ENCODE data around the gene PROB1. TPM values are rescaled to one million over a fixed set of nuclear protein-coding genes. Genes with fewer than 3 reads are reported as not detected.

The PROB1 gene
- polyA plus RNA-seq, 1 donor from 2014 or later: 0.74 TPM

- H3K36me3 ChIP-seq (ENCODE audit: insufficient read depth, low read length): no peaks in the 10 kb centered on the region
- H3K4me3 ChIP-seq (ENCODE audit: low read length): no peak overlapping the region
- no peak for TF ChIP-seq REST (IDR thresholded peaks at IDR 0.05; ENCODE audit: borderline replicate concordance)
- TF ChIP-seq EP300 (conservative IDR thresholded peaks at IDR 0.05; ENCODE audit: poor library complexity, severe bottlenecking): no peak
- no peak for TF ChIP-seq EZH2 (IDR thresholded peaks at IDR 0.05; ENCODE audit: borderline replicate concordance, insufficient read depth, low read length, poor library complexity, severe bottlenecking)
- no peak for TF ChIP-seq TAF1 (IDR thresholded peaks at IDR 0.05; ENCODE audit: low read depth)
- no peak for TF ChIP-seq MXI1 (conservative IDR thresholded peaks at IDR 0.05; ENCODE audit: poor library complexity, severe bottlenecking)
- TF ChIP-seq SMC3 (conservative IDR thresholded peaks at IDR 0.05; ENCODE audit: poor library complexity): no peak
- TF ChIP-seq CTCF (IDR thresholded peaks at IDR 0.05; ENCODE audit: poor library complexity, severe bottlenecking): no peak
- no peak for TF ChIP-seq POLR2AphosphoS5 (IDR thresholded peaks at IDR 0.05)
- no peak for TF ChIP-seq RAD21 (conservative IDR thresholded peaks at IDR 0.05)
- H3K27me3 ChIP-seq (ENCODE audit: insufficient read depth, low read depth, low read length): no peaks in the 10 kb centered on the region
- no peaks in the 10 kb centered on the region for H3F3A ChIP-seq (ENCODE audit: insufficient read depth, low read length, poor library complexity, severe bottlenecking)
- no peak overlapping the region for H3K27ac ChIP-seq (ENCODE audit: low read length)
- H3K9me2 ChIP-seq (ENCODE audit: insufficient read depth, low read length): no peaks in the 10 kb centered on the region
- H2AFZ ChIP-seq (ENCODE audit: low read depth, low read length): no peak overlapping the region
- H4K20me1 ChIP-seq (ENCODE audit: insufficient read depth): no peaks in the 10 kb centered on the region
- no peaks in the 10 kb centered on the region for H3K9me3 ChIP-seq (ENCODE audit: low read length)
- H3K4me2 ChIP-seq (ENCODE audit: low read length): no peak overlapping the region
- no peak overlapping the region for H3K9ac ChIP-seq (ENCODE audit: low read length)
- H3K79me2 ChIP-seq (replicated peaks; ENCODE audit: insufficient read depth, low read length): no peaks in the 10 kb centered on the region
These were observed 16.6 kb downstream of the PROB1 start for GRCh38 chr5:139378101-139378825.

- Histone ChIP-seq H3K4me3 (ENCODE audit: low read length) (no peak overlapping the region), H3K79me2 (replicated peaks; ENCODE audit: insufficient read depth, low read length) (no peaks in the 10 kb centered on the region), H3K4me2 (ENCODE audit: low read length) (no peak overlapping the region), H3K9me2 (ENCODE audit: insufficient read depth, low read length) (no peaks in the 10 kb centered on the region), H3K36me3 (ENCODE audit: insufficient read depth, low read length) (peaks cover under 1% of the 10 kb centered on the region), H3K9me3 (ENCODE audit: low read length) (no peaks in the 10 kb centered on the region), H3K27me3 (ENCODE audit: insufficient read depth, low read depth, low read length) (no peaks in the 10 kb centered on the region), H2AFZ (ENCODE audit: low read depth, low read length) (no peak overlapping the region), H3K9ac (ENCODE audit: low read length) (no peak overlapping the region), H4K20me1 (ENCODE audit: insufficient read depth) (no peaks in the 10 kb centered on the region), H3F3A (ENCODE audit: insufficient read depth, low read length, poor library complexity, severe bottlenecking) (no peaks in the 10 kb centered on the region), H3K27ac (ENCODE audit: low read length) (no peak overlapping the region)
- no peak for TF ChIP-seq RAD21 (conservative IDR thresholded peaks at IDR 0.05)
- TF ChIP-seq CTCF (IDR thresholded peaks at IDR 0.05; ENCODE audit: poor library complexity, severe bottlenecking): no peak
- TF ChIP-seq REST (IDR thresholded peaks at IDR 0.05; ENCODE audit: borderline replicate concordance): no peak
These were observed 17.7 kb downstream of the PROB1 start for GRCh38 chr5:139377226-139377625.
